Epithelial cell of esophagus (primary cell): Measurements from ENCODE around the gene CAMKMT.

Experiments used
- DNase-seq: peaks from one replicate; pipeline ENCODE4 v3.0.0; 2010; ENCODE audit warnings: low read depth
- H3K4me3 ChIP-seq: 2 replicates; pipeline ENCODE4 v1.5.1; 2011; ENCODE audit warnings: mild to moderate bottlenecking, low read length, control low read depth
- TF ChIP-seq, protein P1 (sequence below): IDR thresholded peaks from 2 replicates; pipeline ENCODE4 v1.5.1; 2011; ENCODE audit warnings: low read depth, mild to moderate bottlenecking, low read length, control low read depth, inconsistent platforms; ENCODE audit not compliant: insufficient read depth; ENCODE audit errors: missing control alignments

Gene CAMKMT

DNA sequence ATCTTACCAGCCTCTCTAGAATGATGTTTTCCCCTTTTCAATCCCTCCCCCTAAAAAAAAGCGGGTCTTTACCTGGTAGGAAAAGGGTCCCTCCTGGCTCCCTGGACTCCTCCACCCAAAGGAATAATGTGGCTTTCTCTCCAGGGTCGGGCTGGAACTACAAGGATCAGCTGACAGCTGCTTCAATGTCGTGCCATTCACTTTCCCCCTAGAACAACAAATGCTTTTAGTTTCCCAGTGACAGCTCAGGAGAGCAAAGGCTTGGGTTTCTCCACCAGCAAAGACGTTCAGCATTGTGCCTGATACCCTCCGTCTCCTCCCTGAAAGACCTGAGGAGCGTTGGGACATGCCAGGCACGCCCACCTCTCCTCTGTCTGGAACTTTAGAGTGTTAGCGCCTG is 405.9 kb downstream of the CAMKMT start:
- H3K4me3 ChIP-seq: no peak overlapping the region
- no peak for DNase-seq
- TF ChIP-seq, protein P1, sequence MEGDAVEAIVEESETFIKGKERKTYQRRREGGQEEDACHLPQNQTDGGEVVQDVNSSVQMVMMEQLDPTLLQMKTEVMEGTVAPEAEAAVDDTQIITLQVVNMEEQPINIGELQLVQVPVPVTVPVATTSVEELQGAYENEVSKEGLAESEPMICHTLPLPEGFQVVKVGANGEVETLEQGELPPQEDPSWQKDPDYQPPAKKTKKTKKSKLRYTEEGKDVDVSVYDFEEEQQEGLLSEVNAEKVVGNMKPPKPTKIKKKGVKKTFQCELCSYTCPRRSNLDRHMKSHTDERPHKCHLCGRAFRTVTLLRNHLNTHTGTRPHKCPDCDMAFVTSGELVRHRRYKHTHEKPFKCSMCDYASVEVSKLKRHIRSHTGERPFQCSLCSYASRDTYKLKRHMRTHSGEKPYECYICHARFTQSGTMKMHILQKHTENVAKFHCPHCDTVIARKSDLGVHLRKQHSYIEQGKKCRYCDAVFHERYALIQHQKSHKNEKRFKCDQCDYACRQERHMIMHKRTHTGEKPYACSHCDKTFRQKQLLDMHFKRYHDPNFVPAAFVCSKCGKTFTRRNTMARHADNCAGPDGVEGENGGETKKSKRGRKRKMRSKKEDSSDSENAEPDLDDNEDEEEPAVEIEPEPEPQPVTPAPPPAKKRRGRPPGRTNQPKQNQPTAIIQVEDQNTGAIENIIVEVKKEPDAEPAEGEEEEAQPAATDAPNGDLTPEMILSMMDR: no peak

DNA sequence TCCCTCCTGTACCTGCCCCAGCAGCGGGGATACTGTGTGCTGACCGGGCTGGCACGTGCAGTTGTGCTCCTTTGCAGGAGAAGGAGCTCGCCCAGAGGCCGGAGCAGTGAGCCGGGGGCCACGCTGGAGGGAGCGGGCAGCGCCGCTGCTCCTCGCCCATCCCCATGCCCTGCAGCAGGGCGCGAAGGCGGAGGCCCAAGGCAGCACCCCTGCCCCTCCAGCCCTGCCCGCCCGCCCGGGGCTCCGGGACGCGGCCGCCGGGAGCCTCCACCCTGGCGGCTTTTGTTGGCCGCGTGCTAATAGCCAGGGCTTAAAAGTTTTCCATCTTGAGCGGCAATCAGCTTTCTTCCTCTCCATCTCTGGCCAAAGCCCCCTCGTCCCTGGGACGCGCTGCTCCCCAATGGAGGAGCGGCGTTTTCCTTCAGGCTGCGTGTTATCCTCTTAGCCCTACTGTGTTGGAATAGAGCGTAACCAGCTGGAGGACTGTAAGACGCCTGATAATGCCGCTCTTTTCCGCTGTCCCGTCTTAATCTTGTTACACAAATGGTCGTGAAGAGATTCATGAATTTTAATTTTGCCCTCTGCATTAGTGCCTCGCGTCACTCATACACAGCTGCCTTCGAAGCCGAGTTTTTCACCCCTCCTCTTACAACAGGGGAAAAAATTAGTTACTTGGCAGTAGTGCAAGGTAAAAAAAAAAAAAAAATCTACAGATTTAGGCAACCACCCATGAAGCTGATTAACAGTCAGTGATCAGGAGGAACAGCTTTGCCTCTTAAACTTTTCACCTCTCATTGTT is 406.9 kb downstream of the CAMKMT start:
- H3K4me3 ChIP-seq: no peak overlapping the region
- TF ChIP-seq, protein P1: no peak
- no peak for DNase-seq

DNA sequence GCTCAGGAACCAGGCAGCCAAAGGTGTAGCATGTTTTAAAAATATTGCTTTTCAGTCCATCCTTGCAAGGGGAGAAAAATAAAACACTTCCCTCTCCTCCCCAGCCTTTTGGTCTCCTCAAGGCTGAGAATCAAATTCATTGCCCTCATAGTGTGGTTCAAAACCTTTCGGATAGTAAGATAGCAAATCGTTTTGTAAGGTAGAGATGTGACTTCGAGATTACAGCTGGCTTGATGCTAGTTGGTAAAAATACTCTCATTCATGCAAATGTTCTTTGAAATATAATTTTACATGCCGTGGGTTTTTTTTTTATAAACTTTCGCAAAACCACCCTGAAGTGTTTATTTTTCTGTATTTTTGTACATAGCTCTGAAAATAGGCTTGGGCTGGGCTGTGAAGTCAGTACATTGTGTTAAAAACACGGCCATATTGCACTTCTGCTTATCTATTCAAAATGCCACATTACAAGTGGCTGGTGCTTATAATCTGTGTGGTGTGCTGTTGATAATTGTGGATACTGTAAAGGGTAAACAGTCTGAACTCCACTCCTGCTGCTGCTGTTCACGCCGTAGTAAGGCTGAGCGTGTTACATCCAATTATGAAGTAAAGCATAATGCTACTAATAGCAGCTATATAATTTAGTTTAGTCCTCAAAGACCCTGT is 407.7 kb downstream of the CAMKMT start:
- H3K4me3 ChIP-seq: no peak overlapping the region
- TF ChIP-seq, protein P1: no peak
- DNase-seq: no peak

DNA sequence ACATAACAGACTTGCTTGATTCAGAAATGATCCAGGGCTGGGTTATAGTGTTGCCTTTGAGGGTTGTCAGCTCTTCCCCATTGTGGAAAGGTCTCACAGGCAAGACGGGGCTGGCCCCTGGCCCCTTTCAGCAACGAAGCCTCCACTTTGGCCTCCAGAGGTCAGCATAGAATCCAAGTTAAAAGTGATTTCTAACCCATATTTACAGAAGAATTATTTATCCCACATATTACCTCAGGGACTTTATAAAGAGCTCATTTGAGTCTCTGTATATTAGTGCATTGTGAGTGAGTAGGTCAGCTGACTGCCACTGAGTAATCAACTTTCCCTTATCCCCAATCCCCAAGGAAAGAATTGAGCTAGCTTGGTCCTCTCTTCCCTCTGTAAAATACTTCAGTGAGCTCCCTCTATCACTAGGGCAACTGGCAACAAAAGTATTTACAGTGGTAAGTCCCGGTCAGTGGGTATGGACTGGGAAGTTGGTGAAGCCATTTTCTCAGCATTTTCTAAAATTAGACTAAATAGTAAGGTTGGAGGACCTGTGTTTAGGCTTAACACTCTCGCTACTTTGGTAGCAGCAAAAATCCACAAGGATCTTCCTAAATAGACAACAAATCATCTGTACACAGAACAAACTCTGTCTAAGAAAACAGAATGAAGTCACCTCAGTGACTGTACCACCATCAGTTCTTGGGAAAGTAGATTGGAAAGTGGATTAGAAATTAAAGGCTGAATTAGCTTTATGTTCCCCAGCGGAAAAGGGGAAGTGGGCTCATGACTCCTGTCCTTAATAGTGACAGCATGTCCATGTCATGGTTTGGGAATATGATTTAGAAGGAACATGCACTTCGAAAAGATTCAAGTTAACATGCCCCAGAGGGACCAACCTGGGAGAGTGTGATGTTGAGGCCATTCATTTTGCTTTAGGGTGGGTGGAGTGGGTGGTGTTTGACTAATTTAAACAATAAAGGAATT is 408.8 kb downstream of the CAMKMT start:
- no peak for DNase-seq
- H3K4me3 ChIP-seq: no peak overlapping the region
- TF ChIP-seq, protein P1: no peak

DNA sequence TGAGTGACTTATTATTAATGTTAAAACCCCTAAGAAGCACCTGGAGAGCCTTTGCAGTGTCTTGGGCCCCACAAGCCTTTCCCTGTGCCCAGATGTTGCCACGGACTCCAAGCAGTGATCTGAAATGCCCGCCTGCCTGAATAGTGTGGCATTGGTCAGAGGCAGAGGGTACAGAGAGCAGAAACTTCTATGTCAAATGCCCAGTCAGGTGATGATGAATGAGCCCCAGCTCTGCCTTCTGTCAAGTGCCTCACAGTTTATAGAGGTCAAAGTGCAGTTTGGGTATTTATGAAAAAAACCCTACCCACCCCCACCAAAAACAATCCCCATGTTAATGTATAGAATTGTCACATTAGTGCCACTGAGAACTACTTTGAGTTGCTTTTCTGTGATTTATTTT is 409.8 kb downstream of the CAMKMT start:
- DNase-seq: no peak
- no peak overlapping the region for H3K4me3 ChIP-seq
- TF ChIP-seq, protein P1: no peak

DNA sequence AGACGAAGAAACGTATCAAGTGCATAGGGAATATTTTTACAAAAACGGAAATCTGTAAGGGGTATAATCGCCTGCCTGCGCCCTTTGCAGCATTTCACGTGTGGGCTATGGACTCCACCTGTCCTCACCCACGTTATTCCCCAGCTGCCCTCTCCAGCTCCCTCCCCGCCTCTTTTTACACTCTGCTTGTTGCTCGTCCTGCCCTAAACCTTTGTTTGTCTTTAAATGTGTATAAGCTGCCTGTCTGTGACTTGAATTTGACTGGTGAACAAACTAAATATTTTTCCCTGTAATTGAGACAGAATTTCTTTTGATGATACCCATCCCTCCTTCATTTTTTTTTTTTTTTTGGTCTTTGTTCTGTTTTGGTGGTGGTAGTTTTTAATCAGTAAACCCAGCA is 410.4 kb downstream of the CAMKMT start:
- TF ChIP-seq, protein P1: no peak
- no peak for DNase-seq
- H3K4me3 ChIP-seq: no peak overlapping the region
